SK-N-MC (cell line): ENCODE results near the gene TMC1.

Experiments
- EZH2 ChIP-seq: fragments of 200-600 bp; sonication (generic); IDR thresholded peaks from one replicate; pipeline ENCODE4 v1.6.1; 2017; ENCODE audit warnings: antibody characterized with exemption
- POLR2AphosphoS5 ChIP-seq: IDR thresholded peaks from 2 replicates; pipeline ENCODE4 v1.6.1; 2012; ENCODE audit warnings: mild to moderate bottlenecking, low read depth, low read length, borderline replicate concordance

GRCh38 chr9:72537011-72537545 is 15.7 kb downstream of the TMC1 start:
- TF ChIP-seq EZH2 (no peak), POLR2AphosphoS5 (no peak)
